22Rv1 (cell line): Measurements from ENCODE around the gene C6orf118.

Source experiments
- CTCF ChIP-seq: fragments of 450-650 bp; IDR thresholded peaks from 2 replicates; pipeline ENCODE4 v1.5.1; 2017; ENCODE audit warnings: mild to moderate bottlenecking
- ZFX ChIP-seq: fragments of 450-650 bp; IDR thresholded peaks from 2 replicates; pipeline ENCODE4 v1.6.1; 2017; ENCODE audit warnings: antibody characterized with exemption, borderline replicate concordance

- TF ChIP-seq CTCF (no peak), ZFX (no peak)
Measured at GRCh38 chr6:165317723-165318122, 8.3 kb upstream of the C6orf118 start.
